ENCODE results near the gene ALDH1A3. TPM values are rescaled to one million over a fixed set of nuclear protein-coding genes. Genes with fewer than 3 reads are reported as not detected.

Gene ALDH1A3
- total RNA-seq, 1 donor from 2014 or later = 79.9 TPM

DNA sequence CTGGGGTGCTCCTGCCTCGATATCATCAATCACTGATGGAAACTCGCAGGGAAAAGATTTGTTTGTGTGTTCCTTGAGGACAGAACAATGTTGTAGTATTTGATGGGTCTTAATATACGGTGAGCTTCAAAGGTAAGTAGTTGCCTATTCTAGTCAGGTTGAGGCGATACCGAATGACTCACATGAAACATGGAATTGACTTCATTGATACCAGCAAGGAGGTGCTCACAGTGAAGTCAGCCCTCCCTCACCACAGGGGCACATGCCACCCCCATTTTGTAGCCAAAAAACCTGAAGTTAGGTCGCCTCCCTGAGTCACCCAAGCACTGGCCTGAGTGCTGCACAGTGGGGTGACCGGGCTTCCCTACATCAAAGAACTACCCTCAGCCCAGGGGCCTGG, 3.7 kb upstream of the ALDH1A3 start:
- no peak overlapping the region for H3K4me3 ChIP-seq (ENCODE audit: low read depth, low read length)
- TF ChIP-seq, protein P1, sequence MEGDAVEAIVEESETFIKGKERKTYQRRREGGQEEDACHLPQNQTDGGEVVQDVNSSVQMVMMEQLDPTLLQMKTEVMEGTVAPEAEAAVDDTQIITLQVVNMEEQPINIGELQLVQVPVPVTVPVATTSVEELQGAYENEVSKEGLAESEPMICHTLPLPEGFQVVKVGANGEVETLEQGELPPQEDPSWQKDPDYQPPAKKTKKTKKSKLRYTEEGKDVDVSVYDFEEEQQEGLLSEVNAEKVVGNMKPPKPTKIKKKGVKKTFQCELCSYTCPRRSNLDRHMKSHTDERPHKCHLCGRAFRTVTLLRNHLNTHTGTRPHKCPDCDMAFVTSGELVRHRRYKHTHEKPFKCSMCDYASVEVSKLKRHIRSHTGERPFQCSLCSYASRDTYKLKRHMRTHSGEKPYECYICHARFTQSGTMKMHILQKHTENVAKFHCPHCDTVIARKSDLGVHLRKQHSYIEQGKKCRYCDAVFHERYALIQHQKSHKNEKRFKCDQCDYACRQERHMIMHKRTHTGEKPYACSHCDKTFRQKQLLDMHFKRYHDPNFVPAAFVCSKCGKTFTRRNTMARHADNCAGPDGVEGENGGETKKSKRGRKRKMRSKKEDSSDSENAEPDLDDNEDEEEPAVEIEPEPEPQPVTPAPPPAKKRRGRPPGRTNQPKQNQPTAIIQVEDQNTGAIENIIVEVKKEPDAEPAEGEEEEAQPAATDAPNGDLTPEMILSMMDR (conservative IDR thresholded peaks at IDR 0.05; ENCODE audit: low read depth, low read length) = no peak
- no peak for DNase-seq (ENCODE audit: low read depth)

DNA sequence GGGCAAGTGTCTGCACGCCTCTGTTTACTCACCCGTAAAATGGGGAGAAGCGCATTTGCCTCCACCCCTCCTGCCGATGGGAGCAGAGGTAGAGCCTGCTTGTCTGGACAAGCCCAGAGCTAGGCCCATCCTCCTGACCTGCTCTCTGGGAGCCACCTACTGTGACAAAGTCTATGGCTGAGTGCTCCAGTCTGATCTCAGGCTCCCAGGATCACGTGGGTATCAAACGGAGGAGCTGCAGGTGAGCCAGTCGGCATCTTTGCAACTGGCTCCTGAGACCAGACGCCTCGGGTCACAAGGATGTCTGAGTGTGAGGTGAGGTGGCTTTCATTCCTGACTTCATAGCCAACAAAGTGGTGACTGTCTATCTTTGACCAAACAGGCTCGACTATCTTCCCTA, 2.1 kb upstream of the ALDH1A3 start:
- no peak for DNase-seq (ENCODE audit: low read depth)
- TF ChIP-seq, protein P1 (conservative IDR thresholded peaks at IDR 0.05; ENCODE audit: low read depth, low read length) = no peak
- H3K4me3 ChIP-seq (ENCODE audit: low read depth, low read length) = no peak overlapping the region

DNA sequence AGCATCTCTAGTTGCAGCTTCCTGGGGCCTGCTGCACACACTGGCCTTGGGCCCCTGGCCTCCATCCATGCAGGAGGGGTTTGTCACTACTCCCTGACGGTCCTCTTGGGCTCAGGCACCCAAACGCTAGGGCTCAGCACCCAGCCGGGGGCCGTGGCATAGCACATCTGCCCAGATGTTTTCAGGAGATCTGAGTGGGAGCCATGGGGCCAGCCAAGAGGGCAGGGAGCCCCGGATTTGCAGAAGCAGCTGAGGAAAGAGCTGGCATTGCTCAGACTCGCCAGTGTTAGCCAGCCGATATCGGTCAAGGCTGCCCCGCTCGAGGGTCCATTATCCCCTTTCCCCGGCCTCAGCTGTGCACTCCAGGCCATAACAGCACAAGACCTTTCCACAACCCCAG, 1.5 kb upstream of the ALDH1A3 start:
- no peak overlapping the region for H3K4me3 ChIP-seq (ENCODE audit: low read depth, low read length)
- DNase-seq (ENCODE audit: low read depth) = no peak
- TF ChIP-seq, protein P1 (conservative IDR thresholded peaks at IDR 0.05; ENCODE audit: low read depth, low read length) = no peak

DNA sequence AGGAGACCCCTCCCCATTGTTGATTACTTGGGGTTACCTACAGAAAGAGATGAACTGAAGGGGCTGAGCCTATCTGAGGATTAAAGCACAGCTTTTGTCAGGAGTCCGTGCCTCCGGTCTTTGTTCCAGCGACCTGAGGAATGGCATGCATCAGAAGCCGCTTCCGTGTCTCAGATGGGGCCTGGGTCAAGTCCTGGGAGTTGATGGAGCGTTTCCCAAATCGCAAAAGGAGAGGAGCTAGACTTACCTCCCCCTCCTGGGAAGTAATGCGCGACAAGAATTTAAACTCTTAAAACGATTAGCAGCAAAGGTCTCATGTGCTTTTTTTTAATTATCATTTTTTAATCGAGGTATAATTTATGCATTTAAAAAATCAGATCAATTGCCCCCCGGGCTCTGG, 983 bp upstream of the ALDH1A3 start:
- peak overlapping the region; percentile 65 for H3K4me3 ChIP-seq (ENCODE audit: low read depth, low read length)
- TF ChIP-seq, protein P1 (conservative IDR thresholded peaks at IDR 0.05; ENCODE audit: low read depth, low read length) = no peak
- no peak for DNase-seq (ENCODE audit: low read depth)

DNA sequence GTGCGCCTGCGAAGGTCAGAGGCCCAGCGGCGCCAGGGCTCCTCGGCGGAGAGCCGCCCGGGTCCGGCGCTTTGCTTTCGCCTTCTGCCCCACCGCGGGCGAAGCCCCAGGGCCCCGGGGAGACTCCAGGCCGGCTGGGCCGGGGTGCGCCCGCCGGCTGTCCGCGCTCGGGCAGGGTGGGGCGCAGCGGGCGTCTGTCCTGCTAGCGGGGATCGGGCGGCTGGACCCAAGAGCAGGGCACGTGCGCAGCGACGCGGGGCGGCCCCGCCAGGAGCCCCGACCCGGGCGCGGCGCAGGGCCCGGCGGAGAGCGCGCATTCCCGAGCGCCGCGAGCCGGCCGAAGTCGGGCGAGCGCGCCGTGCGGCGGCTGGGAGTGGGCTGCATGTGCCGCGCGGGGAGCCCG, 569 bp upstream of the ALDH1A3 start:
- DNase-seq (ENCODE audit: low read depth) = no peak
- TF ChIP-seq, protein P1 (conservative IDR thresholded peaks at IDR 0.05; ENCODE audit: low read depth, low read length) = no peak
- peak overlapping the region; percentile 65 for H3K4me3 ChIP-seq (ENCODE audit: low read depth, low read length)

DNA sequence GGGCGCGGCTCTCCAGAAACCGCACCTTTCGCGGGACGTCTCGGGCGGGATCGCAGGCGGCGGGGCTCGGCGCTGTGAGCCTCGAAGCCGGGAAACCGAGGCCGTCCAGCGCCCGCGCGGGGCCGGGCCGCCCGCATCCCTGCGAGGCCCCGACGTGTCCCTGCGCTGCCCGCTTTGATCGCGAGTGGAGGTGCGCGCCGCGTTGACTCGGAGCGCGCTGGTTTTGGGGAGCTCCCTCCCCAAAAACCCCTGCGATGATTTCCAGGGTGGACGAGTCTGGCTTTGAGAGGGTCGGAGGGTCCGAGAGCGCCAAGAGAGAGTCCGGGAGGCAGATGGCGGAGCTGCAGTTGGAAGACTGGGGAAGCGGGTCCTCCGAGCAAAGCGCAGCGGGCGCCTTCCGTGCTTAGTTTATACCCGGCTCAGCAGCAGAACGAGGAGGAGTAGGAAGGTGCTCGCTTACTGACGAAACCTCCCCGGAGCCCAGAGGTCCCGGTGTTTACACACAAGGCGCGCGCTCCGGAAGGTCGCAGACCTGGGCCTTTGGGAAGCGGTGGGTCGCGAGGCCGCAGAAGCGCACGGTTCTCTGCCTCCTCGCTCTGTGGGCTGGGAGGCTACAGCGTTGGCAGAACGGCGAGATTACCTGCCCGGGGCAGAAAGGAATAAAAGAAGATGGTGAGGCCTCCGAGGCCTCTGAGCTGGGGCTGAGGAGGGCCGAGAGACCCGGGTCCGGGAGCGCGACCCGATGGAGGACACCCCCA, 687 bp downstream of the ALDH1A3 start:
- TF ChIP-seq, protein P1 (conservative IDR thresholded peaks at IDR 0.05; ENCODE audit: low read depth, low read length) = no peak
- DNase-seq (ENCODE audit: low read depth) = no peak
- peak overlapping the region; percentile 65 for H3K4me3 ChIP-seq (ENCODE audit: low read depth, low read length)

DNA sequence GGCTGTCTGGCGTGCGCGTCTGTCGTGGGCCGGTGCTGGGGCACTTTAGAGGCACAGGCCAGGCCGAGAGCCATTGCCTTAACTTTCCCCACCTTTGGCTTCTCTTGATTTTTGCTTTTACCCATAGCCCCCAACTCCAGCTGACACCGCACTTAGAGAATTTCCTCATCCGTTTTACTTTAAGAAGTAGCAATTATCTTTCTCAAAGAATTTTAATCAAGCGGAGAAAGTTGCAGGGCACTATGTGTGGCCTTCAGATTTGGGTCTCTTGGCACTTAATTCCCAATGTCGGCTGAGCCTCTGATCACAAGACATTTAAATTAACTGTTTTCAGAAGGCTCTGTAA, 1.2 kb downstream of the ALDH1A3 start:
- DNase-seq (ENCODE audit: low read depth) = no peak
- TF ChIP-seq, protein P1 (conservative IDR thresholded peaks at IDR 0.05; ENCODE audit: low read depth, low read length) = no peak
- peak overlapping the region; percentile 65 for H3K4me3 ChIP-seq (ENCODE audit: low read depth, low read length)
